ENCODE measurements around the gene PTPN2. TPM values are rescaled to one million over a fixed set of nuclear protein-coding genes. Genes with fewer than 3 reads are reported as not detected.
"Not testable (repeated sequence)": the region's sequence is repeated elsewhere in the genome, so short reads cannot be mapped to it uniquely, and the experiment has no call there.

PTPN2 gene
- total RNA-seq, 1 experiment from 2014 or later, result 52.8 TPM

DNA sequence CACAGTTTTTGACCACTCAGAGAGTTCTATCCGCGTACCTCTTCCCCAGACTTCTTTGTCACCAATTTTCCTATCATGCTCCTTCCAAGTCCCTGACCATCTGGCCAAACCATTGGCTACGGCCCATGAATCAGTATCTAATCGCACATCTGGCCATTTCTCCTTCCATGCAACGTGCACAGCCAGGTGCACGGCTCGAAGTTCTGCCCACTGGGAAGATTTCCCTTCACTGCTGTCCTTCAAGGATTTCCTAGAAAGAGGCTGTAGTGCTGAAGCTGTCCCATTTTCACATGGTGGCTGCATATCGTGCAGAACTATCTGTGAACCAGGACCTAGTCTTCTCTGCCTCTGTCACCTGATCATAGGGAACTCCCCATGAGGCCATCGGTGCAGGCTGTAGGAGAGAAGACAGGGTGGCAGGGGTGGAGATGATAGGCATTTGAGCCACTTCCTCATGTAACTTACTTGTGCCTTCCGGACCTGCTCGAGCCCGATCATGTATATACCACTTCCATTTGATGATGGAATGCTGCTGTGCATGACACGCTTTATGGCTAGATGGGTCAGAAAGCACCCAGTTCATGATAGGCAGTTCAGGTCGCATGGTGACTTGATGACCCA, 127.3 kb downstream of the PTPN2 start:
- DNase-seq (ENCODE audit: low spot score); in situ Hi-C loops (cut with HindIII; ENCODE audit: low sequenced_read_pairs): not testable (repeated sequence)

DNA sequence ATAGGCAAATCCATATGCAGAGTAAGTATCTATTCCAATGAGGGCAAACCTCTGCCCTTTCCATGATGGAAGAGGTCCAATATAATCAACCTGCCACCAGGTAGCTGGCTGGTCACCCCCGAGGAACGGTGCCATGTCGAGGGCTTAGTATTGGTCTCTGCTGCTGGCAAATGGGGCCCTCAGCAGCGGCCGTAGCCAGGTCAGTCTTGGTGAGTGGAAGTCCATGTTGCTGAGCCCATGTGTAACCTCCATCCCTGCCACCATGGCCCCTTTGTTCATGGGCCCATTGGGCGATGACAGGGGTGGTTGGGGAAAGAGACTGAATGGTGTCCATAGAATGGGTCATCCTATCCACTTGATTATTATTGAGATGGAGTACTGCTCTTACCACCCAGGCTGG, 128.4 kb downstream of the PTPN2 start:
- in situ Hi-C loops (cut with HindIII; ENCODE audit: low sequenced_read_pairs); DNase-seq (ENCODE audit: low spot score): not testable (repeated sequence)

DNA sequence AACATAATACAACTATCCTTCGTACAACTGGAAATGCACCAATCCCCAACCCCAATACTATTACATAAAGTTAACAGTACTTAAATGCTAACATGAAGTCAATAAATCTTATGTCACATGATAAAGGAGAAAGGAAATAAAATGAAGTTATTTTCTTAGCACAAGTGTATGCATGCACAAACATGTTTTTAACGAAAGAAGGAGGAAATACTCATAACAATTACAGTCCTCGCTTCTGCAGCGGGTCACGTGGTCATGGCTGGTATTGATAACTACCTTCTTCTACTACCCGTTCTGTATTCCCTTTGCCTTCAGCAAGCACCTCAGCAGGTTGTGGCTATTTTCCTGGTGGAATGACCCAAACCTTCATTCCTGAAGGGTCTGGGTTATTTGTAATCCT, 129.5 kb downstream of the PTPN2 start:
- no peak for DNase-seq (ENCODE audit: low spot score)
- in situ Hi-C loops (cut with HindIII; ENCODE audit: low sequenced_read_pairs), result no loop called here

DNA sequence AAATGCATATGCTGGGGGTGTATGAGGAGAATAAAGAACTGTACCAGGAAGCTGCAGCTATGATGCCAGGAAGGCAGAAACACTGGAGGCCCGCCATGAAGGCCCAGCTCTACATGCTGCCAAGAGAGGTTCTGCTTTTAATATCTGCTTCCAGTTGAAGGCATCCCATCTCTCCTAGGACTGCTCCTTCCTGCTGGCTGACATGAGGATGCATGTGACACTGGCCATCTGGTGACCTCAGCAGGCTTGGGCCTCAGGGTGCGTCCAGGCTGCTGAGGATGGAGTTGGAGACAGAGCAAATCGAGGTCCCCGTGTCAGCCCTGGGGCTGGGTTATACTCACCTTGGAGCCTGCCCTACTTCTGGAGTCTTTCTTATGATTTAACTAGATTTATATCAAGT, 132.1 kb downstream of the PTPN2 start:
- DNase-seq (ENCODE audit: low spot score), result peak; percentile 72
- in situ Hi-C loops (cut with HindIII; ENCODE audit: low sequenced_read_pairs), result no loop called here

DNA sequence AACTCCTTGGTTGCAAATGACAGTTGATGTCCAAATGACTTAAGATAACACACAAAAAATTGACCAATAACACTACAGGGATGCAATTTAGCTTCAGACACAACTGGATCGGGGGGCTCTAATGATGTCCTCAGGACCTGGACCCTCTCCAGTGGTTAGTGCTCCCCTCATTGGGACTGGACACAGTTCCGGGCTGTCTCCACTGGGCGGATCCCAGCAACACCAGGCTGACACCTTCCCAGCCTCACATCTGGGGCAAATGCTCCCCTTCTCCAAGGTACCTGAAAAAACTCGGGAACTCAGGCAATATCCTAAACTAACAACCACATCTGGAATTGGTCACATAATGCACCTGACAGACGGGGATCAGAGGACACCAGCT, 132.5 kb downstream of the PTPN2 start:
- no peak for DNase-seq (ENCODE audit: low spot score)
- in situ Hi-C loops (cut with HindIII; ENCODE audit: low sequenced_read_pairs), result no loop called here

DNA sequence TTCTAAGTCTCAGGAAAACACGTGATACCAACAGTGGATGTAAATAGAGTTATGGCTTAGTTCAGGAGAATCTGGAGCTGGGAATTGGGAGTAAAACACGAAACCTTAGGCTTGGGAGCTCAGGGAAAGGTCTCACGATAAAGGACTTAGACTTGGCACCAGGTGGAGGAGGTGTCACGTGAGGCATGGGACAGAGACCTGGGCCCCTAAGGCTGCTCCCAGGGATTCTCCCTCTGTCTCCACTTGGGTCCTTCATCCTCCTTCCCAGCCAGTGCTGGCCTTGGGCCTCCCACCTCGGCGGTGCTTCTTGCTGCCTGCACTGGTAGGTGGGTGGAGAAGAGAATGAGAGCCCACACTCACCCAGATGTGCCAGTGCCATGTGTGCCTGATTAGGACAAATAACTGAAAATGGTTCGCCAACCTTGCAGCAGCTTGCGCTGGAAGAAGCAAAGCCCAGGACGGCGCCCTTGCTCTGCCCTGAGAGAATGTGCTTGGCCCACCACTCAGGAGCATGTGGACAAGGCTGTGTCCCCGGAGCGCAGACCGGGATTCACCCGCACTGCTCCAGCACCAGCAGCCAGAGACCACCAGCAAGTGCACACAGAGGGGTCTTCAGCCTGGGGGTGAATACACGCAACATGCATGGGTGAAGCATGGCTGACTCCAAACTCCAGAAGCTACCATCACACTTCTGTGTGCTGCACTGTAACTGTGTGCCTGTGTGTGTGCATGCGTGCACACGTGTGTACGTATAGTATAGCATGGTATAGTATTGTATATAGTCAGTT, 133.1 kb downstream of the PTPN2 start:
- in situ Hi-C loops (cut with HindIII; ENCODE audit: low sequenced_read_pairs), result no loop called here
- no peak for DNase-seq (ENCODE audit: low spot score)

DNA sequence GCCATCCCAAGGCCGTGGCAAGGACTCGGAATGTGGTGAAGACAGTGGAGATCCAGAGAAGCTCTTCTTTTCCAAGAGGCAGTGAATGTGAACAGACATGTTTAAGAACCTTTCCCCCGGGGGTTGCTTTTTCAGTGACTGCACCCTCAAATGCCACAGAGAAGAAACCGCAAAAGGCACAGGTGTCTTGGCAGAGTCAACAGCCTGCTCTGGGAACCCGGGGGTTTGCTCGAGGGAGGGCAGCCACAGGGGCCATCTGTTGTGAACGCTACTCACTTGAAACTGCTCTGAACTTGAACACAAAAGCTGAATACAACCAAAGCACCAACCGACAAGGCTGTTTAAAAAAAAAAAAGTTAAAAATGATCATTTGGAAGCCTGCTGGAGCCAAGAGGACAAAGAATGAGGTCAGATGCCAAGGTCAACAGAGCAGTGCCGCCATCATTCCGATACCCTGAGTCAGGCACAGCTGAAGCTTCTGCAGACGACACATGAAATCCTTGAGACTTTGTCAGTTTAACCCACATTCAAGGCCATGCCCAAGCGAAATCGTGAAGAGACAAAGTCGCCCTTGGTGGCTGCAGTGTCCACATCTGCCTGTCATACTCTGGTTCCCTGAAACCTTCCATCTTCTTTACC, 133.8 kb downstream of the PTPN2 start:
- in situ Hi-C loops (cut with HindIII; ENCODE audit: low sequenced_read_pairs), result no loop called here
- DNase-seq (ENCODE audit: low spot score), result no peak

DNA sequence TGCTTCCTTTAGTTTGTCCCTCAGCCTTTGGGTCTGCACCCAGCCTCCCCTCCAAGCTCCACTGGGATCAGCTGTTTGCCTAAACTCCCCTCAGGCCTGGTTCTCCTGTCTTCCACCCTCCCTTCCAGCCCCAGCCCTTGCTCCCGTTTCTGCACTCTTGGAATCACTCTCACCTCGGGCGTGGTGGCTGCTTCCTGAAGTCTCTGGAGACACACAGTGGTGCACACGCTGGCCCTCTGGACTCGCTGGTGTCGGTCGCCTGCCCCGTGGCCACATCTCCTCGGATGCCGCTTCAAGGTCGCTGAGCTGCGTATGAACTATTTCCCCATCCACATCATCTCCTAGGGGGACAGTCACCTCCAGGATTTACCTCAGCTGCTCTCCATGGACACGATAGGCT, 134.9 kb downstream of the PTPN2 start:
- no peak for DNase-seq (ENCODE audit: low spot score)
- in situ Hi-C loops (cut with HindIII; ENCODE audit: low sequenced_read_pairs), result no loop called here

DNA sequence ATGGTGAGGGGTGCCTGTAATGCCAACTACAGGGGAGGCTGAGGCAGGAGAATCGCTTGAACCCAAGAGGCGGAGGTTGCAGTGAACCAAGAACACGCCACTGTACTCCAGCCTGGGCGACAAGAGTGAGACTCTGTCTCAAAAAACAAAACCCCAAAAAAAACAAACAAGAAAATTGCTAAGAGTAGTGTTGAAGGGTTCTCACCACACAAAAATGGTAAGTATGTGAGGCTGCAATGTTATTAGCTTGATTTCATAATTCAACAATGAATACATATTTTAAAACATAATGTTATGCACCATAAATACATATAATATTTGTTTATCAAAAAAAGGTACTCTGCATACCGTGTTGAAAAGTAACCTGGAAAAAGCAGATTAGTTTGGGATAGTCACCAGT, 135.4 kb downstream of the PTPN2 start:
- in situ Hi-C loops (cut with HindIII; ENCODE audit: low sequenced_read_pairs), result no loop called here
- no peak for DNase-seq (ENCODE audit: low spot score)

DNA sequence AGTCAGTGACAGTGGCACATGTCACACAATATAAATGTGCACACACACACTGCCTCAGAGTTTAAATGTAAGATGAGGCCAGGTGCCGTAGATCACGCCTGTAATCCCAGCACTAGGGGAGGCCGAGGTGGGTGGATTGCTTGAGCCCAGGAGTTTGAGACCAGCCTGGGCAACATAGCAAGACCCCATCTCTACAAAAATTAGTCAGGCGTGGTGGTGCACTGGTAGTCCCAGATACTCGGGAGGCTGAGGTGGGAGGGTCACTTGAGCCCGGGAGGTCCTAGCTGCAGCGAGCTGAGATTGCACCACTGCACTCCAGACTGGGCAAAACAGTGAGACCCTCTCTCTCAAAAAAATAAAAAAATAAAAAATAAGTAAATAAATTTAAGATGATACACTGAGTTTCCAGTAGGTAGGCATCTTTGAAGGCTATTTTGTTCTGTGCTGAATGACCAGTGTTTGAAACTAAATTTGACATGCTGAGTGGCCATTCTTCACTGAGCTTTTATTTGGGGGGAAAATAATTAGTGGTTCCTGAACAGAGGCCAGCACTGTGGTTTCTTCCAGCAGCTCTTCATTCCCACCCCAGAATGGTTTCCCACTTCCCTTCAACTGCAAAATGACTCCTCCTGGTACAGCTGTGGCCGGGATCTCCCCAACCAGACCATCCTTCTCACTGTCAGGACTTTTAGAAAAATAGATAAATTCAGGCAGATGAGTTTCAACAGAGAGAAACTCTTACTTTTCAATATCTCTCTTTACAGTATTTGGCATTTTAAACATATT, 136.3 kb downstream of the PTPN2 start:
- in situ Hi-C loops (cut with HindIII; ENCODE audit: low sequenced_read_pairs), result no loop called here
- DNase-seq (ENCODE audit: low spot score), result no peak

DNA sequence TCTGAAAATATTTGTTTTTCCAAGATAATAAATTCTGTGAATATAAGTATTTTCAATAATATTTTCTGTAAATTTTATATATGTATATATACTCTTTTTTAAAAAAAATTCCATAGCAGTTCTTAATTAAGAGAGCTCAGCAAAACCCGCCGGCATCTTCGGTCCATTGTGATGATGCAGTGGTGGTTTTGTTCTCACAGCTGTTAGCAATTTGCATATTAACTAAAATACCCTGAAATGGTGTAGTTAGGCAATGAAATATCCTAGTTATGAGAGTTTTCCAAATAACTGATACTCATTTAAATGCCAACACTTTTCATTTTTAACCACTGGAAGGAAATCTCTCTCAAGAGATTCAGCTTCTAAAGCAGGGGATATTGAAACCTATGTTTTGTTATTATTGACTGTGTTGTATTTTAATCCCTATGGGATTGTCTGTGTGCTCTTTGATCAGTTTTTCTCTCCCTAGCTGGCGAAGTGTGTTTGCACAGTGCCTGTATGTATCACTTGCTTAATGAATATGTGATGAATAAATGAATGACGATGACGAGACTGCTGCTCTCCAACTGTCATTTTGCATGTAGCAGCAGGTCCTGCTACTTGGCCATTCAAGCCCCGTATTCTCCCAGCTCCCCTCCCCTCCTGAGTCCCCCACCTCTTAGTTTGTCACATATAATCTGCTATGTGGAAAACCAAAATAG, 138.8 kb downstream of the PTPN2 start:
- DNase-seq (ENCODE audit: low spot score), result no peak
- in situ Hi-C loops (cut with HindIII; ENCODE audit: low sequenced_read_pairs), result no loop called here

DNA sequence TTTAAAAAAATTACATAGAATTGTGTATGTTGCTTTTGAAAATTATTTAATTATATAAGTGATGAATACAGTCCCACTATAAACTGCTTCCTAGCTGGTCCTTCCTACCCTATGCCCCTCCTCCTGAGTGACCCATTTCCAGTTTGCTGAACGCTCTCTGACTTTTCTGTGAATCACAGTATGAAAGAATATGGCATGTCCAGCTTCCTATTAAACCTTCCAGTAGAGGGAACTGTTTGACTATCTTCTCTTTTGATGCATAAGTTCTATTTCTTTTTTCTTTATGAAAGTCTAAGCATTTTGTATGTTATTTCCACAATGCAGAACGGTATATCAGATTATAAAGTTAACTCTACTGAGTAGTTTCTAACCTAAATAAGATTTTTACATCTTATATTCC, 139.9 kb downstream of the PTPN2 start:
- in situ Hi-C loops (cut with HindIII; ENCODE audit: low sequenced_read_pairs), result no loop called here
- DNase-seq (ENCODE audit: low spot score), result peak; percentile 40

DNA sequence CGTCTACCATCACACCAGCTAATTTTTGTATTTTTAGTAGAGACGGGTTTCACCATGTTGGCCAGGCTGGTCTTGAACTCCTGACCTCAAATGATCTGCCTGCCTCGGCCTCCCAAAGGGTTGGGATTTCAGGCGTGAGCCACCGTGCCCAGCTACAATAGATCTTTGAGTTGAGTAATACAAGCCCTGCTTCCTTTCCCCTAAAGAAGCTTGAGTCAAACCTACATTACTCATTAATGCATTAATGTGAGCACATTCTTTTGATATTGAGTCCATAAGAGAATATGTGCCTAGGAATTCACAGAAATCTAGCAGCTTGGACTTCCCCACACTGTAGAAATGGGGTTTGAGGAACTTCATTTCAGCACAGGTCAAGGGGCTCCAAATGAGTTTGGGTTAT, 141.6 kb downstream of the PTPN2 start:
- DNase-seq (ENCODE audit: low spot score), result no peak
- in situ Hi-C loops (cut with HindIII; ENCODE audit: low sequenced_read_pairs), result no loop called here

Other genes with a start within 250 kb of the PTPN2 start
- gene SPIRE1, start 226.1 kb downstream of the PTPN2 start, total RNA-seq (2014; rRNA removed; shearing (Covaris generic)), result 32.9 and 35.0 TPM in 2 replicates
- 21.7 and 22.4 TPM in 2 replicates for gene CEP76, start 181.5 kb downstream of the PTPN2 start, total RNA-seq (2014; rRNA removed; shearing (Covaris generic))
- 106 and 123 TPM in 2 replicates for gene PSMG2, start 181.2 kb downstream of the PTPN2 start, total RNA-seq (2014; rRNA removed; shearing (Covaris generic))
- gene SEH1L, start 63.8 kb upstream of the PTPN2 start, total RNA-seq (2014; rRNA removed; shearing (Covaris generic)), result 48.4 and 53.7 TPM in 2 replicates
- gene CEP192, start 107.1 kb upstream of the PTPN2 start, total RNA-seq (2014; rRNA removed; shearing (Covaris generic)), result 13.4 and 22.5 TPM in 2 replicates

All from G401 (cell line).